A549 (cell line): ENCODE measurements around the gene CELSR1. TPM values are rescaled to one million over a fixed set of nuclear protein-coding genes. Genes with fewer than 3 reads are reported as not detected.

Source experiments
- ATAC-seq, 2 experiments: fragments of 200-7000 bp in 1 of 2; fragments of >200 bp in 1 of 2; cut with Nextera tagmentation in 1 of 2; cut with Tn5 transposase in 1 of 2; 3 replicates each; pipeline versions ENCODE4 v1.8.0 to v1.9.1; 2018 to 2020; ENCODE audit warnings: mild to moderate bottlenecking in 1 of 2, moderate library complexity in 1 of 2
- CTCF ChIA-PET: fragments of 300-600 bp; sonication (Branson Sonifier 250); formaldehyde crosslinking; extraction: SDS; loops from one replicate; lab custom pipeline; 2021; ENCODE audit warnings: antibody characterized with exemption, inconsistent platforms; lab: Yijun Ruan, JAX
- POLR2A ChIA-PET: fragments of 350-600 bp; formaldehyde crosslinking; extraction: SDS; loops from one replicate; lab custom pipeline; 2021; ENCODE audit warnings: antibody characterized with exemption, inconsistent platforms; lab: Yijun Ruan, JAX
- DNase-seq, 2 experiments: peaks; one replicate each; pipeline versions ENCODE4 v3.0.0 to v3.0.0-alpha.2; 2011 to 2016; ENCODE audit warnings: low read depth in 1 of 2, low spot score in 1 of 2
- FAIRE-seq: peaks from 2 replicates; lab custom pipeline; 2011; peaks lifted over from hg19 to GRCh38; lab: Jason Lieb, UNC
- H3K27ac ChIP-seq, 2 experiments: fragments of >200 bp; sonication (Bioruptor Twin); formaldehyde crosslinking; 3 replicates each; pipeline ENCODE4 v1.5.1; 2016 to 2017
- H3K4me1 ChIP-seq: fragments of >200 bp; sonication (Bioruptor Twin); formaldehyde crosslinking; 3 replicates; pipeline ENCODE4 v1.6.1; 2016
- H3K4me2 ChIP-seq: fragments of >200 bp; sonication (Bioruptor Twin); formaldehyde crosslinking; 3 replicates; pipeline ENCODE4 v1.6.1; 2016
- H3K4me3 ChIP-seq: fragments of >200 bp; sonication (Bioruptor Twin); formaldehyde crosslinking; 3 replicates; pipeline ENCODE4 v1.5.1; 2016
- H3K9me3 ChIP-seq: fragments of >200 bp; sonication (Bioruptor Twin); formaldehyde crosslinking; 3 replicates; pipeline ENCODE4 v1.6.1; 2016
- BCL3 ChIP-seq: fragments of >200 bp; sonication (Bioruptor Twin); formaldehyde crosslinking; IDR thresholded peaks from 3 replicates; pipeline ENCODE4 v1.6.1; 2016
- CHD2 ChIP-seq: fragments of 150-350 bp; IDR thresholded peaks from 2 replicates; pipeline ENCODE4 v1.6.1; 2014; ENCODE audit warnings: low read length; ENCODE audit not compliant: partially characterized antibody
- E2F6 ChIP-seq: IDR thresholded peaks from 2 replicates; pipeline ENCODE4 v1.6.1; 2012; ENCODE audit warnings: low read depth, borderline replicate concordance
- EHF ChIP-seq: fragments of 250-450 bp; sonication (Bioruptor Pico); IDR thresholded peaks from 2 replicates; pipeline ENCODE4 v1.5.0; 2020; ENCODE audit warnings: mild to moderate bottlenecking
- EP300 ChIP-seq, 2 experiments: fragments of >200 bp; sonication (Bioruptor Twin); formaldehyde crosslinking; IDR thresholded peaks; 2 replicates in 1 of 2; 3 replicates in 1 of 2; pipeline ENCODE4 v1.6.1; 2016 to 2017
- ESRRA ChIP-seq: fragments of 150-350 bp; IDR thresholded peaks from 2 replicates; pipeline ENCODE4 v1.6.1; 2014; ENCODE audit warnings: mild to moderate bottlenecking, low read length, borderline replicate concordance
- FOSL2 ChIP-seq, 2 experiments: fragments of 450-650 bp in 1 of 2; fragments of >200 bp in 1 of 2; sonication (Bioruptor Twin) in 1 of 2; formaldehyde crosslinking; IDR thresholded peaks; 2 replicates each; pipeline versions ENCODE4 v1.5.0 to v1.6.1; 2016 to 2020; ENCODE audit warnings: mild to moderate bottlenecking in 1 of 2, moderate library complexity in 1 of 2
- FOXS1 ChIP-seq: fragments of 250-450 bp; sonication (Bioruptor Pico); IDR thresholded peaks from 2 replicates; pipeline ENCODE4 v1.5.0; 2020; ENCODE audit warnings: mild to moderate bottlenecking, moderate library complexity
- HES2 ChIP-seq: fragments of >200 bp; sonication (Bioruptor Twin); formaldehyde crosslinking; IDR thresholded peaks from 2 replicates; pipeline ENCODE4 v1.6.1; 2016
- HEYL ChIP-seq: fragments of 250-450 bp; sonication (Bioruptor Pico); IDR thresholded peaks from 2 replicates; pipeline ENCODE4 v1.8.0; 2021; ENCODE audit warnings: mild to moderate bottlenecking, moderate library complexity
- HOXA7 ChIP-seq: fragments of 250-450 bp; sonication (Bioruptor Pico); IDR thresholded peaks from 2 replicates; pipeline ENCODE4 v1.5.0; 2020; ENCODE audit warnings: mild to moderate bottlenecking, moderate library complexity
- HOXB13 ChIP-seq: fragments of 250-450 bp; sonication (Bioruptor Pico); IDR thresholded peaks from 2 replicates; pipeline ENCODE4 v1.5.0; 2020; ENCODE audit warnings: low read depth, mild to moderate bottlenecking, moderate library complexity
- JUN ChIP-seq, 2 experiments: fragments of >200 bp; sonication (Bioruptor Twin); formaldehyde crosslinking; IDR thresholded peaks; 2 replicates in 1 of 2; 3 replicates in 1 of 2; pipeline ENCODE4 v1.6.1; 2016 to 2017
- MAX ChIP-seq: IDR thresholded peaks from 2 replicates; pipeline ENCODE4 v1.6.1; 2012
- MYC ChIP-seq: IDR thresholded peaks from 2 replicates; pipeline ENCODE4 v1.6.1; 2012; ENCODE audit warnings: mild to moderate bottlenecking, inconsistent platforms, low read length, improper control_type of control experiment, borderline replicate concordance
- NPAS2 ChIP-seq: fragments of 250-450 bp; sonication (Bioruptor Pico); IDR thresholded peaks from 2 replicates; pipeline ENCODE4 v1.8.0; 2022; ENCODE audit warnings: mild to moderate bottlenecking, moderate library complexity, borderline replicate concordance
- NR3C1 ChIP-seq: fragments of >200 bp; sonication (Bioruptor Twin); formaldehyde crosslinking; IDR thresholded peaks from 3 replicates; pipeline ENCODE4 v1.6.1; 2017
- PBX3 ChIP-seq: IDR thresholded peaks from 2 replicates; pipeline ENCODE4 v1.6.1; 2012
- RAD21 ChIP-seq, 2 experiments: fragments of >200 bp in 1 of 2; sonication (Bioruptor Twin) in 1 of 2; formaldehyde crosslinking in 1 of 2; IDR thresholded peaks in 1 of 2; conservative IDR thresholded peaks in 1 of 2; 2 replicates in 1 of 2; 3 replicates in 1 of 2; pipeline ENCODE4 v1.6.1; 2012 to 2018; ENCODE audit warnings: inconsistent platforms in 1 of 2
- RARB ChIP-seq: fragments of 250-450 bp; sonication (Bioruptor Pico); IDR thresholded peaks from 2 replicates; pipeline ENCODE4 v1.8.0; 2021; ENCODE audit warnings: mild to moderate bottlenecking, moderate library complexity
- RFX5 ChIP-seq: fragments of 450-650 bp; IDR thresholded peaks from 2 replicates; pipeline ENCODE4 v1.7.1; 2014; ENCODE audit warnings: antibody characterized with exemption, mild to moderate bottlenecking, moderate library complexity
- RNF2 ChIP-seq: fragments of 200-600 bp; sonication (generic); IDR thresholded peaks from 2 replicates; pipeline ENCODE4 v1.6.1; 2016; ENCODE audit warnings: low read depth, mild to moderate bottlenecking, antibody characterized with exemption, moderate library complexity, borderline replicate concordance
- TFCP2L1 ChIP-seq: fragments of 250-450 bp; sonication (Bioruptor Pico); IDR thresholded peaks from 2 replicates; pipeline ENCODE4 v1.5.0; 2021; ENCODE audit warnings: mild to moderate bottlenecking
- TP53 ChIP-seq: fragments of 250-450 bp; sonication (Bioruptor Pico); IDR thresholded peaks from 2 replicates; pipeline ENCODE4 v1.5.0; 2021; ENCODE audit warnings: mild to moderate bottlenecking, moderate library complexity
- USF2 ChIP-seq: fragments of 450-650 bp; IDR thresholded peaks from 2 replicates; pipeline ENCODE4 v1.6.1; 2014; ENCODE audit warnings: antibody characterized with exemption
- ZFP36 ChIP-seq: fragments of 450-650 bp; IDR thresholded peaks from 2 replicates; pipeline ENCODE4 v1.6.1; 2014; ENCODE audit warnings: borderline replicate concordance; ENCODE audit not compliant: partially characterized antibody
- WGBS: methylation state at CpG from one replicate; pipeline ENCODE4 v1.1.6; 2017; ENCODE audit errors: missing lambda C conversion rate; 5-methylcytosine and 5-hydroxymethylcytosine counted together
- polyA plus RNA-seq, 4 experiments: library from polyadenylated mRNA; depleted of rRNA in 3 of 4; stranded (reverse); fragments of >200 nt; fragmentation: RNase III in 1 of 4; extraction: RNeasy Plus Mini Kit Qiagen cat#74134 plus additional on column Dnase treatment in 1 of 4; gene quantifications; 2 replicates in 3 of 4; 3 replicates in 1 of 4; pipeline ENCODE4 v1.2.3, GENCODE V29; 2011 to 2017

Gene CELSR1
- polyA plus RNA-seq, 2 of the 4 experiments (the other 2 are of a cell fraction): 15.3 to 31.8 TPM

GRCh38 chr22:46353483-46354105, 183.8 kb downstream of the CELSR1 start:
- TF ChIP-seq CHD2: no peak
- TF ChIP-seq RARB (CRISPR knock-in tag): no peak
- no peak for TF ChIP-seq HEYL (CRISPR knock-in tag)
- no peak for TF ChIP-seq BCL3
- no peak for TF ChIP-seq FOXS1 (CRISPR knock-in tag)
- no peak for TF ChIP-seq RFX5
- TF ChIP-seq FOSL2 (IDR thresholded peaks at IDR 0.05): no peak
- no peak for TF ChIP-seq FOSL2 (CRISPR knock-in tag; IDR thresholded peaks at IDR 0.05)
- no peak for TF ChIP-seq ZFP36
- no peak for TF ChIP-seq ESRRA
- no peak for TF ChIP-seq NR3C1
- no peak for TF ChIP-seq TP53
- TF ChIP-seq HOXB13 (CRISPR knock-in tag): no peak
- no peak for TF ChIP-seq RNF2
- TF ChIP-seq EP300 (IDR thresholded peaks at IDR 0.05): no peak
- Histone ChIP-seq H3K4me2 (no peak overlapping the region), H3K4me1 (peaks cover 14% of the 10 kb centered on the region), H3K4me3 (no peak overlapping the region), H3K9me3 (no peaks in the 10 kb centered on the region), H3K27ac (peak overlapping the region; percentile 27 to 65; a peak in 3 of 6 replicates)
- CTCF ChIA-PET: interaction anchor here (0.8 to 11.9 kb wide), 2 partner anchors 128 to 185 kb away, joined by 3 to 184 read pairs; partner anchors contain the start of gene CELSR1
- ATAC-seq (no peak), DNase-seq (no peak), FAIRE-seq (no peak)
- 92% methylated on average over 5 of the region's 8 CpGs for WGBS
- POLR2A ChIA-PET: no interaction called here

GRCh38 chr22:46352691-46353386, 184.6 kb downstream of the CELSR1 start:
- ATAC-seq: peak in 1 of 2 experiments; percentile 28; a peak in 2 of 6 replicates
- H3K4me1 ChIP-seq: peaks cover 14% of the 10 kb centered on the region
- ChIA-PET POLR2A (no interaction called here), CTCF (interaction anchor here (2.1 to 11.9 kb wide), 2 partner anchors 14 to 186 kb away, joined by 15 to 184 read pairs; partner anchors contain the start of gene CELSR1)
- peak; percentile 32 to 42 for DNase-seq
- 83% methylated on average over 17 of the region's 20 CpGs for WGBS
- H3K9me3 ChIP-seq: no peaks in the 10 kb centered on the region
- no peak overlapping the region for H3K4me2 ChIP-seq
- H3K27ac ChIP-seq: peak overlapping the region; percentile 27 to 65; a peak in 3 of 6 replicates
- no peak for TF ChIP-seq FOSL2 (IDR thresholded peaks at IDR 0.05)
- peak; percentile 61; the same call in 1 of the 2 replicates for TF ChIP-seq FOSL2 (CRISPR knock-in tag; IDR thresholded peaks at IDR 0.05)
- no peak for TF ChIP-seq MYC
- TF ChIP-seq EHF: no peak
- TF ChIP-seq USF2: 0 out of 2 replicates have a peak, but pooled peaks have one; percentile 13
- TF ChIP-seq MAX: 0 out of 2 replicates have a peak, but pooled peaks have one; percentile 40
- TF ChIP-seq NPAS2: no peak
- no peak overlapping the region for H3K4me3 ChIP-seq
- FAIRE-seq: no peak

- DNase-seq: no peak
- ChIA-PET POLR2A (no interaction called here), CTCF (interaction anchor here (2.1 to 11.9 kb wide), 2 partner anchors 15 to 186 kb away, joined by 15 to 184 read pairs; partner anchors contain the start of gene CELSR1)
- Histone ChIP-seq H3K9me3 (no peaks in the 10 kb centered on the region), H3K4me2 (no peak overlapping the region), H3K27ac (no peak overlapping the region), H3K4me1 (peaks cover 14% of the 10 kb centered on the region)
- 93% methylated on average over 10 of the region's 10 CpGs for WGBS
- FAIRE-seq: no peak
- TF ChIP-seq HOXA7 (CRISPR knock-in tag): no peak
- TF ChIP-seq HES2: no peak
- TF ChIP-seq JUN (IDR thresholded peaks at IDR 0.05): no peak
- no peak for TF ChIP-seq BCL3
- TF ChIP-seq RAD21 (conservative IDR thresholded peaks at IDR 0.05 in 1 of 2, IDR thresholded peaks at IDR 0.05 in 1 of 2): no peak
- no peak for TF ChIP-seq TFCP2L1 (CRISPR knock-in tag)
- no peak for TF ChIP-seq PBX3
- TF ChIP-seq E2F6: no peak
- TF ChIP-seq, all 56 proteins: peak for 0
- no peak for ATAC-seq
- H3K4me3 ChIP-seq: no peak overlapping the region
Observed at GRCh38 chr22:46352276-46352675, 185.1 kb downstream of the CELSR1 start.
